Upper lobe of right lung (tissue), 1 donor: ENCODE results near the gene HLA-DOA. TPM values are rescaled to one million over a fixed set of nuclear protein-coding genes. Genes with fewer than 3 reads are reported as not detected.
A peak's percentile ranks its signal among the peaks of the same experiment; 100 is the strongest.

Source experiments
- ATAC-seq: fragments of 200-7000 bp; cut with Tn5 transposase; one replicate; pipeline ENCODE4 v1.9.1; 2020; ENCODE audit warnings: mild to moderate bottlenecking, moderate library complexity
- DNase-seq: peaks from one replicate; pipeline ENCODE4 v3.0.0-alpha.2; 2020
- H3K27ac ChIP-seq: fragments of 200-600 bp; one replicate; pipeline ENCODE4 v1.8.0; 2022
- H3K27me3 ChIP-seq: fragments of 200-600 bp; one replicate; pipeline ENCODE4 v1.8.0; 2022; ENCODE audit warnings: mild to moderate bottlenecking
- H3K36me3 ChIP-seq: fragments of 200-600 bp; one replicate; pipeline ENCODE4 v1.8.0; 2022
- H3K4me1 ChIP-seq: fragments of 200-600 bp; one replicate; pipeline ENCODE4 v1.8.0; 2022
- H3K4me3 ChIP-seq: fragments of 200-600 bp; one replicate; pipeline ENCODE4 v1.8.0; 2022; ENCODE audit warnings: mild to moderate bottlenecking
- H3K9me3 ChIP-seq: fragments of 200-600 bp; one replicate; pipeline ENCODE4 v1.8.0; 2022
- CTCF ChIP-seq: fragments of 200-600 bp; IDR thresholded peaks from one replicate; pipeline ENCODE4 v1.8.0; 2022; ENCODE audit warnings: antibody characterized with exemption
- intact Hi-C: fragments of 100-400 bp; cut with DNase I; formaldehyde crosslinking; loops from one replicate; pipeline ENCODE4 v1.11.0; 2022
- total RNA-seq: library from RNA; stranded (reverse); fragmentation: NEBNext Ultra II Directional; extraction: Animal tissue kit (Norgen Biotek cat#: 25700); gene quantifications from one replicate; pipeline ENCODE4 v1.2.1, GENCODE V29; 2021
- donor health status: DM: no; HTN: yes; CAD: no; lungs with severe emphysema.

The HLA-DOA gene
- total RNA-seq, 1 donor from 2014 or later: 25.2 TPM

GRCh38 chr6:33030245-33030644 lies 20.9 kb upstream of the HLA-DOA start:
- no peak for DNase-seq
- Histone ChIP-seq H3K27me3 (no peaks in the 10 kb centered on the region), H3K4me1 (peaks cover 7% of the 10 kb centered on the region), H3K27ac (peak overlapping the region; percentile 89), H3K4me3 (no peak overlapping the region), H3K9me3 (no peaks in the 10 kb centered on the region), H3K36me3 (no peaks in the 10 kb centered on the region)
- ATAC-seq: no peak
- TF ChIP-seq CTCF: no peak
- intact Hi-C loops: no loop called here

- Histone ChIP-seq H3K27me3 (no peaks in the 10 kb centered on the region), H3K4me1 (peaks cover 7% of the 10 kb centered on the region), H3K27ac (peak overlapping the region; percentile 89), H3K36me3 (no peaks in the 10 kb centered on the region), H3K9me3 (no peaks in the 10 kb centered on the region), H3K4me3 (no peak overlapping the region)
- intact Hi-C loops: no loop called here
- ATAC-seq (peak; percentile 98), DNase-seq (no peak)
- no peak for TF ChIP-seq CTCF
Measured at GRCh38 chr6:33029328-33030184, 20.2 kb upstream of the HLA-DOA start.

GRCh38 chr6:33028220-33028849 lies 18.9 kb upstream of the HLA-DOA start:
- ATAC-seq: peak; percentile 11
- intact Hi-C loops: no loop called here
- TF ChIP-seq CTCF: no peak
- no peaks in the 10 kb centered on the region for H3K36me3 ChIP-seq
- H3K9me3 ChIP-seq: no peaks in the 10 kb centered on the region
- H3K27ac ChIP-seq: peak overlapping the region; percentile 89
- no peaks in the 10 kb centered on the region for H3K27me3 ChIP-seq
- no peak overlapping the region for H3K4me3 ChIP-seq
- peaks cover 7% of the 10 kb centered on the region for H3K4me1 ChIP-seq
- no peak for DNase-seq

- Histone ChIP-seq H3K36me3 (no peaks in the 10 kb centered on the region), H3K27me3 (no peaks in the 10 kb centered on the region), H3K4me3 (no peak overlapping the region), H3K4me1 (peaks cover 10% of the 10 kb centered on the region), H3K27ac (no peak overlapping the region), H3K9me3 (no peaks in the 10 kb centered on the region)
- intact Hi-C loops: no loop called here
- DNase-seq: no peak
- no peak for TF ChIP-seq CTCF
- no peak for ATAC-seq
Measured at GRCh38 chr6:33024521-33024920, 15.1 kb upstream of the HLA-DOA start.

GRCh38 chr6:33023536-33023935 lies 14.1 kb upstream of the HLA-DOA start:
- no peak overlapping the region for H3K27ac ChIP-seq
- no peak for TF ChIP-seq CTCF
- peaks cover 14% of the 10 kb centered on the region for H3K4me1 ChIP-seq
- intact Hi-C loops: no loop called here
- H3K9me3 ChIP-seq: no peaks in the 10 kb centered on the region
- no peak overlapping the region for H3K4me3 ChIP-seq
- H3K36me3 ChIP-seq: no peaks in the 10 kb centered on the region
- no peak for DNase-seq
- no peaks in the 10 kb centered on the region for H3K27me3 ChIP-seq
- ATAC-seq: no peak
